ENCODE results near the gene LCN12.

LCN12 gene

DNA sequence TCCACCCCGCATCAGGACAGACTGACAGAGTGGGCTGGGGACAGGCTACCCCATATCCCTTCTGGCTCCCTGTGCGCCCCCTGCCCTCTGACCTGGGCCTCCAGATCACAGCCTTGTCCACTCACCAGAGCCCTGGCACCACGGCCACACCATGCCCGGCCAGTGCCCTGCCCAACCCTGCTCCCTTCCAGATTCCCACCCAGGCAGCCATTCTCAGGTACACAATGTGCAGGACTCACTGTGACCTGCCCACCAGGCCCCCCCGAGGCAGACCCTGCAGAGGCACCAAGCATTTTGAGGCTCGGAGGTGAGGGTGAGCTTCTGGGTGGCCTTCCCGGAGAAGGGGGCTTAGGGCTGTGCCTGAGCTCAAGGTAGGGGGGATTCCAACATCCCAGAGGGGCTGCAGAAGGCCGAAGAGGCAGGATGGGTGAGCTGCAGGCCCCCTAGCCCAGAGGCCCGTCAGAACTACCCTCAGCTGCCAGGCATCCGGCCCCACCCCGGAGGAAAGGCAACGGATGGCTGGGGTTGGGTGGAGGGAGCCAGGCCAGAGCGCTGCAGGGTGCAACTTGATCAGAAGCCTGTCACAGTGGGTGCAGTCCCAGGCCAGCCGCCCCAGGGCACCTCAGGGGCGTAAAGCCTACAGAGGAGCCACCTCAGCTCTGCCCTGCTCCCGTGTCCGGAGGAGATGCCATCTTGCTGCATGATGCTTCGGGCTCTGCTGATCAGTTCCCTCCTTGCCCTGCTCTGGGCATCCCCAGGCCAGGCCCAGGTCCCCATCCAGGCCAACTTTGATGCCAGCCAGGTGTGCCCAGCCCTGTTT is 30.4 kb downstream of the LCN12 start, which contains the start of gene LCNL1:
TSS of gene LCNL1 (plus strand) at position 762 of the 820 bp plus-strand sequence. CDS start 594 bp downstream, outside the sequence.
- TF ChIP-seq, protein P1, sequence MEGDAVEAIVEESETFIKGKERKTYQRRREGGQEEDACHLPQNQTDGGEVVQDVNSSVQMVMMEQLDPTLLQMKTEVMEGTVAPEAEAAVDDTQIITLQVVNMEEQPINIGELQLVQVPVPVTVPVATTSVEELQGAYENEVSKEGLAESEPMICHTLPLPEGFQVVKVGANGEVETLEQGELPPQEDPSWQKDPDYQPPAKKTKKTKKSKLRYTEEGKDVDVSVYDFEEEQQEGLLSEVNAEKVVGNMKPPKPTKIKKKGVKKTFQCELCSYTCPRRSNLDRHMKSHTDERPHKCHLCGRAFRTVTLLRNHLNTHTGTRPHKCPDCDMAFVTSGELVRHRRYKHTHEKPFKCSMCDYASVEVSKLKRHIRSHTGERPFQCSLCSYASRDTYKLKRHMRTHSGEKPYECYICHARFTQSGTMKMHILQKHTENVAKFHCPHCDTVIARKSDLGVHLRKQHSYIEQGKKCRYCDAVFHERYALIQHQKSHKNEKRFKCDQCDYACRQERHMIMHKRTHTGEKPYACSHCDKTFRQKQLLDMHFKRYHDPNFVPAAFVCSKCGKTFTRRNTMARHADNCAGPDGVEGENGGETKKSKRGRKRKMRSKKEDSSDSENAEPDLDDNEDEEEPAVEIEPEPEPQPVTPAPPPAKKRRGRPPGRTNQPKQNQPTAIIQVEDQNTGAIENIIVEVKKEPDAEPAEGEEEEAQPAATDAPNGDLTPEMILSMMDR (IDR thresholded peaks at IDR 0.05; ENCODE audit: low read depth, low read length, missing control alignments): no peak
- H3K4me3 ChIP-seq (replicated peaks; ENCODE audit: low read depth, low read length): no peak within 1 kb of the TSS
- DNase-seq (ENCODE audit: extremely low read depth, low read depth): no peak

DNA sequence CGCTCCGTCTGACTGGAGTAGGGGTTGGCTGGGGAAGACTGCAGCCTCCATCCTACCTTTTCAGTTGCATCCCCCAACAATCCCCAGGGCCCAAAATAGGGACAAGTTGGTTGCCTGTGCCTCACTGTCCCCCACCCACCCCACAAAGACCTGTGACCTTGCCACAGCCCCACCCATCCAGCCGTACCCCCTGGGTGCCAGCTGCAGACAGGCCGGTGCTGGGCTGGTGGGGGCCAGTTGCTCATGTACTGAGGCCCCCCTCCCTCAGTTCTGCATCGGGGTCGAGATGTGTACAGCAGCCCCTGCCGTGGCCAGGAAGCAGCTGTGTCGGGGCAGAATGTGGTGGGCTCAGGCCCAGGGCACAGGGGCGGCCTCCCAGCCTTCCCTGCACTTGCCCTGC is 31.1 kb downstream of the LCN12 start:
- TF ChIP-seq, protein P1 (IDR thresholded peaks at IDR 0.05; ENCODE audit: low read depth, low read length, missing control alignments): no peak
- no peak overlapping the region for H3K4me3 ChIP-seq (replicated peaks; ENCODE audit: low read depth, low read length)
- no peak for DNase-seq (ENCODE audit: extremely low read depth, low read depth)

DNA sequence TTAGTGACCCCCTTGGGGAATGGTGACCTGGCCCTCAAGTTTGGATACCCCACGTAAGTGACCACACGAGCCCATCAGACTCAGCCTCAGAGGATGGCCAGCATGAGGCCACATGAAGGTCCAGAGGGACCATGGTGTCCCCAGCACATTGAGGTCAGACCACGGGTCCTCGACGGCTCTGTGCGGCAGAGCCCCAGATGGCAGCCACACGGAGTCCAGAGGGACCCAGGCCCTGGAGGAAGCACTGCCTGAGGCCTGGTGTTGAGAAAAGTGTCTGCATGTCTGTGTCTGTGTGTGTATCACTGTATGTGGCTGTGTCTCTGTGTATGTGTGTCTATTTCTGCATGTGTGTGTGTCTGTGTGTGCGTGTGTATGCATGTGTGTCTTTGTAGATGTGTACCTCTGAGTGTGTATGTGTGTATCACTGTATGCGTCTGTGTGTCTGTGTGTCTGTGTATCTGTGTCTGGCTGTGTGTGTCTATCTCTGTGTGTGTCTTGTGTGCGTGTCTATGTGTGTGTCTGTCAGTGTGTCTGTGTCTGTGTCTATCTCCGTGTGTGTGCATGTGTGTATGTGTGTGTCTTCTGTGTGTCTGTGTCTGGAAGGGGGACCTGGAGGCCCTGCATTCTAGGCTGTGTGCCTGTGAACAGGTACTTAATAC is 31.7 kb downstream of the LCN12 start:
- H3K4me3 ChIP-seq (replicated peaks; ENCODE audit: low read depth, low read length): no peak overlapping the region
- TF ChIP-seq, protein P1 (IDR thresholded peaks at IDR 0.05; ENCODE audit: low read depth, low read length, missing control alignments): no peak
- no peak for DNase-seq (ENCODE audit: extremely low read depth, low read depth)

DNA sequence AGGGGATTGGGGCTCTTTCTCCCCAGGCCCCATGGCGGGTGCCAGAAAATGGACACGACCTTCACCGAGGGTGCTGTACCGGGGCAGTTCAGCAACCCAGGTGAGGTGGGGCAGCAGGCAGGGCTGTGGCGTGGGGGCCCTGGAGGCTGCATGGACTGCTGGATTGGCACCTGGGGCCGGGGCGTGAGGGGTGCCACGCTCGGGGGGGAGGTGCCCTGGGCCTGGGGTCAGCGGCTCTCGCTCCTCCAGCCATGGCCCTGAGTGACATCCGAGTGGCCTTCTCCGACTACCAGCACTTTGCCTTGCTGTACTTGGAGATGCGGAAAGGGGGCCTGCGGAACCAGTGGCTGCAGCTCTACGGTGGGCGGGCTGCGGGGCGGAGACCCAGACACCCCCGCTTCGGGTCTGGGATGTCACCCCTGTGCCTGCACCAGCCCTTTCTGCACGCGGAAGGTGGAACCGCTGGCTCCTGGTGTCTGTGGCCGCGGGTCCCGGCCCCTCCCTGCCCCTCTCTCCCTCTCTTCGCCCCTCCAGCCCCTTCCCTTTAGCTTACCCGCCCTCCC is 32.5 kb downstream of the LCN12 start:
- H3K4me3 ChIP-seq (replicated peaks; ENCODE audit: low read depth, low read length): no peak overlapping the region
- DNase-seq (ENCODE audit: extremely low read depth, low read depth): no peak
- TF ChIP-seq, protein P1 (IDR thresholded peaks at IDR 0.05; ENCODE audit: low read depth, low read length, missing control alignments): no peak

DNA sequence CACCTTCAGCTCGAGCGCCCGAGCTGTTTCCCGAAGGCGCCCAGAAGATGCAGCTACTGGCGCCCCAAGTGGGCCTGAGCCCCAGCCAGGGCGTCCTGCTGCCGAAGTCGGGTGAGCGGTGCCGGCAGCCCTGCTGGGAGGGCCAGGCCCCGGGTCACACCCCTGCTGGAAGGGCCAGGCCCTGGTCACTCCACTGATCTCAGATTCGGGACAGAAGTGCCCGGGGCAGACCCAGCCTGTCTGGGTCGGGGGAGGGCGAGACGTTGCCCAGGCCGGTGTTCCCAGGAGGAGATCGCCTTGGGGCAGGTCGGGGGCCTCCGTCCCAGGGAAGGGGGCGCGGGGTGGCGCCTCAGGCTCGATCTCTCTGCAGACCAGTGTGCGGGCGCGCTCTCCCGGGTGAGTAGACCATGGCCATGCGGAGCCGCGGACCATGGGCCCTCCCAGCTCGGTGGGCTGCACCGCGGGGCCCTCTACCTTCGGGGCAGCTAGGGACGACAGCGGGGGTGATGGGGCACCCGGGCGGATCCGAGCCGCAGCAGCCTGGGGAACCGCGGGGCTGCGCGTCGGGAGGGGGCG is 33.0 kb downstream of the LCN12 start:
- DNase-seq (ENCODE audit: extremely low read depth, low read depth): no peak
- TF ChIP-seq, protein P1 (IDR thresholded peaks at IDR 0.05; ENCODE audit: low read depth, low read length, missing control alignments): no peak
- no peak overlapping the region for H3K4me3 ChIP-seq (replicated peaks; ENCODE audit: low read depth, low read length)

DNA sequence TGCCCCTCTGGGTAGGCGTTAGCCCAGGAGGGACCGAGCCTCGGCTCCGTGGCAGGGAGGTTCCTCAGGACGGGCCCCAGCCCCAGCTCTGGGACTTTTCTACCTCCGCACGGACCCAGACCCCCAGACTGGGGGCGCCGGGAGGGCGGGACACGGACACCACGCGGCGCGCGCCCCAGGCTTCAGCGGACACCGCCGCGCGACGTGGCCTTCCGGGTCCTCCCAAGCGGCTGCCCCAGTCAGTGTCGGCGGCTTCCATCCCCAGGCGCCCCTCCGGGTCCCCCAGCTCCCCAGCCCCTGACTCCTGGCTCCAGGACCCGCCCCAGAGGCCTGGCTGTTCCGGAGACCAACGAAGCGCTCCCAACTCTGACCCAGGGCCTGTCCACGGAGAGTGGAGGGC is 33.8 kb downstream of the LCN12 start:
- no peak overlapping the region for H3K4me3 ChIP-seq (replicated peaks; ENCODE audit: low read depth, low read length)
- DNase-seq (ENCODE audit: extremely low read depth, low read depth): no peak
- TF ChIP-seq, protein P1 (IDR thresholded peaks at IDR 0.05; ENCODE audit: low read depth, low read length, missing control alignments): no peak

All from HFF-Myc (cell line).